H1 (cell line): ENCODE data around the gene MYL3. TPM values are rescaled to one million over a fixed set of nuclear protein-coding genes. Genes with fewer than 3 reads are reported as not detected.

Experiments
- ASH2L ChIP-seq: fragments of 200-600, 300-600 bp; sonication (generic); IDR thresholded peaks from one replicate; pipeline ENCODE4 v1.7.1; 2017; ENCODE audit warnings: low read length
- CREB1 ChIP-seq: IDR thresholded peaks from 2 replicates; pipeline ENCODE4 v1.6.1; 2012; ENCODE audit warnings: inconsistent platforms
- E2F6 ChIP-seq: IDR thresholded peaks from 2 replicates; pipeline ENCODE4 v1.6.1; 2012; ENCODE audit warnings: inconsistent platforms
- EGR1 ChIP-seq: IDR thresholded peaks from 2 replicates; pipeline ENCODE4 v1.6.1; 2011; ENCODE audit warnings: low read depth, low read length, borderline replicate concordance
- HDAC6 ChIP-seq: IDR thresholded peaks from one replicate; pipeline ENCODE4 v1.7.1; 2012; ENCODE audit warnings: low read depth, mild to moderate bottlenecking, inconsistent platforms, low read length, moderate library complexity
- KDM4A ChIP-seq: IDR thresholded peaks from one replicate; pipeline ENCODE4 v1.7.1; 2012; ENCODE audit warnings: low read depth, mild to moderate bottlenecking, moderate library complexity, low read length, inconsistent platforms; ENCODE audit not compliant: severe bottlenecking
- MAFK ChIP-seq: IDR thresholded peaks from 2 replicates; pipeline ENCODE4 v1.6.1; 2012; ENCODE audit warnings: low read depth, mild to moderate bottlenecking, improper control_type of control experiment, low read length
- RFX5 ChIP-seq: IDR thresholded peaks from 2 replicates; pipeline ENCODE4 v1.6.1; 2011; ENCODE audit warnings: low read depth, low read length, improper control_type of control experiment, borderline replicate concordance
- SUZ12 ChIP-seq: fragments of 200-600 bp; sonication (generic); IDR thresholded peaks from 2 replicates; pipeline ENCODE4 v1.6.1; 2012; ENCODE audit warnings: mild to moderate bottlenecking, inconsistent platforms, low read length, moderate library complexity, mixed read lengths
- TBP ChIP-seq: IDR thresholded peaks from 2 replicates; pipeline ENCODE4 v1.6.1; 2011; ENCODE audit warnings: low read depth, low read length, improper control_type of control experiment
- ZNF274 ChIP-seq: IDR thresholded peaks from 2 replicates; pipeline ENCODE4 v1.7.0; 2012; ENCODE audit warnings: low read length, borderline replicate concordance; ENCODE audit errors: extremely low read depth
- polyA plus RNA-seq, 7 experiments: library from polyadenylated mRNA; depleted of rRNA in 3 of 7; stranded (reverse) in 5 of 7; unstranded in 2 of 7; fragments of >200 nt in 5 of 7; fragments of 200-250 nt in 2 of 7; gene quantifications; 1 replicate in 5 of 7; 2 replicates in 1 of 7; 4 replicates in 1 of 7; pipeline versions ENCODE4 v1.2.1 to v1.2.3, GENCODE V29; 2011 to 2013; ENCODE audit warnings: missing spikeins in 2 of 7, mixed read lengths in 2 of 7
- total RNA-seq: library from RNA; stranded (reverse); fragmentation: NEBNext Ultra II Directional; extraction: Animal tissue kit (Norgen Biotek cat#: 25700); gene quantifications from 2 replicates; pipeline ENCODE4 v1.2.1, GENCODE V29; 2021
- TF ChIP-seq, protein P1 (sequence below): fragments of 300-600 bp; sonication (generic); IDR thresholded peaks from 2 replicates; pipeline ENCODE4 v1.7.1; 2012; ENCODE audit warnings: low read length, moderate library complexity, mild to moderate bottlenecking, inconsistent platforms; ENCODE audit not compliant: insufficient replicate concordance

The MYL3 gene
- total and polyA plus RNA-seq, 2 of the 8 experiments (the other 6 are each of a cell fraction or from before 2014, with no cell fraction given), result 0.06 TPM; not detected in 1

DNA sequence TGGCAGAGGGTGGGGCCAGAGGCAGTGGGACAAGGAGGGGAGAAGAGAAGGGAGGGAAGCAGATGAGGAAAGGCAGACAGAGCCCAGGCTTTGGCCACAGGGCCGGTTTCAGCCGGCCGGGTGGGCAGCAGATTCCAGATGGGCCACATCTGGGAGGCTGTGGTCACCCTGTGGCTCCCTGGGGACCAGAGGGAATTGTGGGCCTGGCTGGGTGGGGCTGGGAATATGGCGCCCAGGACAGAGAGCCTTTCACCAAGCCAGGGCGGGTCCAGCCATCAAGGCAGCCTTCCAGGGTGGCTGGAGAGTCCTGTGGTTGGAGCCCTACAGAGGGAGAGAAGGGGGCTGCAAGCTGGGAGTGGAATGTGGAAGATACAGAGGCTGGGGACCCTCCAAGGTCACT lies 33.1 kb upstream of the MYL3 start (continued):
- TF ChIP-seq, protein P1, sequence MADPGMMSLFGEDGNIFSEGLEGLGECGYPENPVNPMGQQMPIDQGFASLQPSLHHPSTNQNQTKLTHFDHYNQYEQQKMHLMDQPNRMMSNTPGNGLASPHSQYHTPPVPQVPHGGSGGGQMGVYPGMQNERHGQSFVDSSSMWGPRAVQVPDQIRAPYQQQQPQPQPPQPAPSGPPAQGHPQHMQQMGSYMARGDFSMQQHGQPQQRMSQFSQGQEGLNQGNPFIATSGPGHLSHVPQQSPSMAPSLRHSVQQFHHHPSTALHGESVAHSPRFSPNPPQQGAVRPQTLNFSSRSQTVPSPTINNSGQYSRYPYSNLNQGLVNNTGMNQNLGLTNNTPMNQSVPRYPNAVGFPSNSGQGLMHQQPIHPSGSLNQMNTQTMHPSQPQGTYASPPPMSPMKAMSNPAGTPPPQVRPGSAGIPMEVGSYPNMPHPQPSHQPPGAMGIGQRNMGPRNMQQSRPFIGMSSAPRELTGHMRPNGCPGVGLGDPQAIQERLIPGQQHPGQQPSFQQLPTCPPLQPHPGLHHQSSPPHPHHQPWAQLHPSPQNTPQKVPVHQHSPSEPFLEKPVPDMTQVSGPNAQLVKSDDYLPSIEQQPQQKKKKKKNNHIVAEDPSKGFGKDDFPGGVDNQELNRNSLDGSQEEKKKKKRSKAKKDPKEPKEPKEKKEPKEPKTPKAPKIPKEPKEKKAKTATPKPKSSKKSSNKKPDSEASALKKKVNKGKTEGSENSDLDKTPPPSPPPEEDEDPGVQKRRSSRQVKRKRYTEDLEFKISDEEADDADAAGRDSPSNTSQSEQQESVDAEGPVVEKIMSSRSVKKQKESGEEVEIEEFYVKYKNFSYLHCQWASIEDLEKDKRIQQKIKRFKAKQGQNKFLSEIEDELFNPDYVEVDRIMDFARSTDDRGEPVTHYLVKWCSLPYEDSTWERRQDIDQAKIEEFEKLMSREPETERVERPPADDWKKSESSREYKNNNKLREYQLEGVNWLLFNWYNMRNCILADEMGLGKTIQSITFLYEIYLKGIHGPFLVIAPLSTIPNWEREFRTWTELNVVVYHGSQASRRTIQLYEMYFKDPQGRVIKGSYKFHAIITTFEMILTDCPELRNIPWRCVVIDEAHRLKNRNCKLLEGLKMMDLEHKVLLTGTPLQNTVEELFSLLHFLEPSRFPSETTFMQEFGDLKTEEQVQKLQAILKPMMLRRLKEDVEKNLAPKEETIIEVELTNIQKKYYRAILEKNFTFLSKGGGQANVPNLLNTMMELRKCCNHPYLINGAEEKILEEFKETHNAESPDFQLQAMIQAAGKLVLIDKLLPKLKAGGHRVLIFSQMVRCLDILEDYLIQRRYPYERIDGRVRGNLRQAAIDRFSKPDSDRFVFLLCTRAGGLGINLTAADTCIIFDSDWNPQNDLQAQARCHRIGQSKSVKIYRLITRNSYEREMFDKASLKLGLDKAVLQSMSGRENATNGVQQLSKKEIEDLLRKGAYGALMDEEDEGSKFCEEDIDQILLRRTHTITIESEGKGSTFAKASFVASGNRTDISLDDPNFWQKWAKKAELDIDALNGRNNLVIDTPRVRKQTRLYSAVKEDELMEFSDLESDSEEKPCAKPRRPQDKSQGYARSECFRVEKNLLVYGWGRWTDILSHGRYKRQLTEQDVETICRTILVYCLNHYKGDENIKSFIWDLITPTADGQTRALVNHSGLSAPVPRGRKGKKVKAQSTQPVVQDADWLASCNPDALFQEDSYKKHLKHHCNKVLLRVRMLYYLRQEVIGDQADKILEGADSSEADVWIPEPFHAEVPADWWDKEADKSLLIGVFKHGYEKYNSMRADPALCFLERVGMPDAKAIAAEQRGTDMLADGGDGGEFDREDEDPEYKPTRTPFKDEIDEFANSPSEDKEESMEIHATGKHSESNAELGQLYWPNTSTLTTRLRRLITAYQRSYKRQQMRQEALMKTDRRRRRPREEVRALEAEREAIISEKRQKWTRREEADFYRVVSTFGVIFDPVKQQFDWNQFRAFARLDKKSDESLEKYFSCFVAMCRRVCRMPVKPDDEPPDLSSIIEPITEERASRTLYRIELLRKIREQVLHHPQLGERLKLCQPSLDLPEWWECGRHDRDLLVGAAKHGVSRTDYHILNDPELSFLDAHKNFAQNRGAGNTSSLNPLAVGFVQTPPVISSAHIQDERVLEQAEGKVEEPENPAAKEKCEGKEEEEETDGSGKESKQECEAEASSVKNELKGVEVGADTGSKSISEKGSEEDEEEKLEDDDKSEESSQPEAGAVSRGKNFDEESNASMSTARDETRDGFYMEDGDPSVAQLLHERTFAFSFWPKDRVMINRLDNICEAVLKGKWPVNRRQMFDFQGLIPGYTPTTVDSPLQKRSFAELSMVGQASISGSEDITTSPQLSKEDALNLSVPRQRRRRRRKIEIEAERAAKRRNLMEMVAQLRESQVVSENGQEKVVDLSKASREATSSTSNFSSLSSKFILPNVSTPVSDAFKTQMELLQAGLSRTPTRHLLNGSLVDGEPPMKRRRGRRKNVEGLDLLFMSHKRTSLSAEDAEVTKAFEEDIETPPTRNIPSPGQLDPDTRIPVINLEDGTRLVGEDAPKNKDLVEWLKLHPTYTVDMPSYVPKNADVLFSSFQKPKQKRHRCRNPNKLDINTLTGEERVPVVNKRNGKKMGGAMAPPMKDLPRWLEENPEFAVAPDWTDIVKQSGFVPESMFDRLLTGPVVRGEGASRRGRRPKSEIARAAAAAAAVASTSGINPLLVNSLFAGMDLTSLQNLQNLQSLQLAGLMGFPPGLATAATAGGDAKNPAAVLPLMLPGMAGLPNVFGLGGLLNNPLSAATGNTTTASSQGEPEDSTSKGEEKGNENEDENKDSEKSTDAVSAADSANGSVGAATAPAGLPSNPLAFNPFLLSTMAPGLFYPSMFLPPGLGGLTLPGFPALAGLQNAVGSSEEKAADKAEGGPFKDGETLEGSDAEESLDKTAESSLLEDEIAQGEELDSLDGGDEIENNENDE, result no peak
- TF ChIP-seq TBP, result no peak
- no peak for TF ChIP-seq RFX5
- no peak for TF ChIP-seq ZNF274
- TF ChIP-seq CREB1, result no peak
- TF ChIP-seq ASH2L, result no peak
- TF ChIP-seq MAFK, result no peak
- TF ChIP-seq KDM4A, result no peak
- TF ChIP-seq HDAC6, result no peak
- no peak for TF ChIP-seq E2F6
- TF ChIP-seq SUZ12, result no peak
- no peak for TF ChIP-seq EGR1
